Measurements from ENCODE around the gene PCYT1A.
A peak's percentile ranks its signal among the peaks of the same experiment; 100 is the strongest.
"Not testable (repeated sequence)": the region's sequence is repeated elsewhere in the genome, so short reads cannot be mapped to it uniquely, and the experiment has no call there.

Gene PCYT1A

DNA sequence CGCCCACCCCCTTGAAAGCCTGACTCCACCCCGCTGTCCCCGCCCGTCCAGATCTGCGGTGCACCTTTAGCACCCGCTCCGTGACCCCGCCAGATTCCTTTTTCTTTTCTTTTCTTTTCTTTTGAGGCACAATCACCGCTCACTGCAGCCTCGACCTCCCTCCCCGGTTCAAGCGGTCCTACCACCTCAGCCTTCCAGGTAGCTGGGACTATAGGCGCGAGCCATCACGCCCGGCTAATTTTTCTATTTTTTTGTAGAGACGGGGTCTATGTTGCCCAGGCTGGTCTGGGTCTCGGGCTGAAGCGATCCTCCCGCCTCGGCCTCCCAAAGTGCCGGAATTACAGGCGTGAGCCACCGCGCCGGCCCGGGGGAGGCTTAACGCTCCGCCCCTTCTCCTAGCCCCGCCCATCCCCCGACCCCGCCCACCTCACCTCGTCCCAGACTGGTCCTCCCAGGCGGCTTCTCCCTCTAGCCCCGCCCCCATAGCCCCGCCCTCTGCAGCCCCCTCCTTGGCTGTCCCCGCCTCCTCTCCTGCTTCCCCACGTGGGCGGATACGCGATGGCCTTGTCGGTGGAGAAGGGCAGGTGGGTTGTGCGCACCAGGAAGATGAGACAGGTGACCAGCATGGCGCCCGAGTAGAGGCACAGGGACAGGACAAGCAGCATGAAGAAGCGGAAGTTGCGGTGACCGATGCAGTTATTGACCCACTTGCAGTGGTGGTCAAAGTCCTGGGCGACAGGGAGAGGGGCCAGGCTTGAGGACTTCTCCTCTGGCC lies 79.5 kb downstream of the PCYT1A start:
- DNase-seq (ENCODE audit: low read depth), result no peak
- H3K4me3 ChIP-seq (ENCODE audit: low read depth, low read length), result peak overlapping the region; percentile 42
- TF ChIP-seq, protein P1, sequence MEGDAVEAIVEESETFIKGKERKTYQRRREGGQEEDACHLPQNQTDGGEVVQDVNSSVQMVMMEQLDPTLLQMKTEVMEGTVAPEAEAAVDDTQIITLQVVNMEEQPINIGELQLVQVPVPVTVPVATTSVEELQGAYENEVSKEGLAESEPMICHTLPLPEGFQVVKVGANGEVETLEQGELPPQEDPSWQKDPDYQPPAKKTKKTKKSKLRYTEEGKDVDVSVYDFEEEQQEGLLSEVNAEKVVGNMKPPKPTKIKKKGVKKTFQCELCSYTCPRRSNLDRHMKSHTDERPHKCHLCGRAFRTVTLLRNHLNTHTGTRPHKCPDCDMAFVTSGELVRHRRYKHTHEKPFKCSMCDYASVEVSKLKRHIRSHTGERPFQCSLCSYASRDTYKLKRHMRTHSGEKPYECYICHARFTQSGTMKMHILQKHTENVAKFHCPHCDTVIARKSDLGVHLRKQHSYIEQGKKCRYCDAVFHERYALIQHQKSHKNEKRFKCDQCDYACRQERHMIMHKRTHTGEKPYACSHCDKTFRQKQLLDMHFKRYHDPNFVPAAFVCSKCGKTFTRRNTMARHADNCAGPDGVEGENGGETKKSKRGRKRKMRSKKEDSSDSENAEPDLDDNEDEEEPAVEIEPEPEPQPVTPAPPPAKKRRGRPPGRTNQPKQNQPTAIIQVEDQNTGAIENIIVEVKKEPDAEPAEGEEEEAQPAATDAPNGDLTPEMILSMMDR (IDR thresholded peaks at IDR 0.05; ENCODE audit: low read depth, low read length, missing control alignments), result no peak
- in situ Hi-C loops (cut with HindIII; ENCODE audit: low sequenced_read_pairs), result no loop called here

DNA sequence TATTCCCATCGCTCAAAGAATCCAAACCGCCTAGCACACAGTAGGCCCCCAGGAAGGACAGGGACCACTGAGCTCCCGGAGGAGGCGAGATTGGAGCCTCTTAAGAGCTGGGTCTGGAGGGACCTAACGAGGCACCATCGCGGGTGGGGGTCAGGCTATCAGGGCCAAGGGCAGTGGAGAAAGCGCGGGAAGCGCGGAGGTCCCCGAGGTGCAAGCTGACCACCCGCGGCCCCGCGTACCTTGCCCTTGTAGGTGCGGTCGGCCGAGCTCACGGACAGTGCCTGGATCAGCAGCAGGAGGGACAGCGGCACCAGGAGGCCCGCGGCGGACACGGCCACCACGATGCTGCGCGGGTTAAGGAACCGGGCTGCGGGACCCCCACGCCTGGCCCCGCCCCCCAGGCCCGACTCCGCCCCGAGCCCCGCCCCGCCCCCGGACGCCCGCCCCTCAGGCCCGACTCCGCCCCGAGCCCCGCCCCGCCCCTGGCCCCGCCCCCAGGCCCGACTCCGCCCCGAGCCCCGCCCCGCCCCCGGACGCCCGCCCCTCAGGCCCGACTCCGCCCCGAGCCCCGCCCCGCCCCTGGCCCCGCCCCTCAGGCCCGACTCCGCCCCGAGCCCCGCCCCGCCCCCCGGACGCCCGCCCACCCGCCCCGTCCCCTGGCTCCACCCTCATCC lies 80.2 kb downstream of the PCYT1A start:
- TF ChIP-seq, protein P1 (IDR thresholded peaks at IDR 0.05; ENCODE audit: low read depth, low read length, missing control alignments), result no peak
- in situ Hi-C loops (cut with HindIII; ENCODE audit: low sequenced_read_pairs), result no loop called here
- peak overlapping the region; percentile 42 for H3K4me3 ChIP-seq (ENCODE audit: low read depth, low read length)
- DNase-seq (ENCODE audit: low read depth), result no peak

DNA sequence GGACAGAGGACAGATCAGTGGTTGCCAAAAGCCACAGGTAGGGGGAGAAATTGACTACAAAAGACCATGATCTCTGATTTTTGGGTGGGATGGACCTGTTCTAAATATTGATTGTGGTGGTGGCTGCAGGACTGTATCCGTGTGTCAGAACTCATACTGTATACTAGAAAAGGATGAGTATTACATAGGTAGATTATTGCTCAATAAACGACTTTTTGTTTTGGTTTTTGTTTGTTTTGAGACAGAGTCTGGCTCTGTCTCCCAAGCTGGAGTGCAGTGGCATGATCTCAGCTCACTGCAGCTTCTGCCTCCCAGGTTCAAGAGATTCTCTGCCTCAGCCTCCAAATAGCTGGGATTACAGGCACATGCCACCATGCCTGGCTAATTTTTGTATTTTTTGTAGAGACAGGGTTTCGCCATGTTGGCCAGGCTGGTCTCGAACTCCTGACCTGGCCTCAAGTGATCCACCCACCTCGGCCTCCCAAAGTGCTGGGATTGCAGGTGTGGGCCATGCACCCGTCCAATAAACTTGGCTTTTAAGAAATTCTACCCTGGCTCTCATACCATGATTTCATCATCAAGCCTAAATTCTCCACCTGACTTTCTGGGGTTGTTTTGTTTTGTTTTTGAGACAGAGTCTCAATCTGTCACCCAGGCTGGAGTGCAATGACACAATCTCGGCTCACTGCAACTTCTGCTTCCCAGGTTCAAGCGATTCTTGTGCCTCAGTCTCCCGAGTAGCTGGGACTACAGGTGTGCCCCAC lies 81.9 kb downstream of the PCYT1A start:
- DNase-seq (ENCODE audit: low read depth); in situ Hi-C loops (cut with HindIII; ENCODE audit: low sequenced_read_pairs); H3K4me3 ChIP-seq (ENCODE audit: low read depth, low read length): not testable (repeated sequence)

DNA sequence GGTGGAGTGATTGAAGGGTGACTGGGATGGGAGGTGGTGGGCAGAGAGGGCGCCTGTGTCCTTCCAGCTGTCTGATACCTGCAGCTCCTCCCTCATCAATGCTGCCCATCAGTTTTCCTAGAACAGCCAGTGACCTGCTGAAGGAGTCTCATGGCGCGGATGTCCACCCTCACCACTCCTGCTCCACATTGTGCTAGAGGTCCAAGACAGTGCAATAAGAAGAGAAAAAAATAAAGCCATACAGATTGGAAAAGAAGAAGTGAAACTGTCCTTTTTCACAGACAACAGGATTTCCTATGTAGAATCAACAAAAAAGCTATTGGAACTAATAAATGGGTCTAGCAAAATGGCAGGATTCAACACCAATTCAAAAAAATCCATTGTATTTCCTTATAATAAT lies 83.7 kb downstream of the PCYT1A start:
- H3K4me3 ChIP-seq (ENCODE audit: low read depth, low read length), result no peak overlapping the region
- in situ Hi-C loops (cut with HindIII; ENCODE audit: low sequenced_read_pairs), result no loop called here
- TF ChIP-seq, protein P1 (IDR thresholded peaks at IDR 0.05; ENCODE audit: low read depth, low read length, missing control alignments), result no peak
- DNase-seq (ENCODE audit: low read depth), result no peak

DNA sequence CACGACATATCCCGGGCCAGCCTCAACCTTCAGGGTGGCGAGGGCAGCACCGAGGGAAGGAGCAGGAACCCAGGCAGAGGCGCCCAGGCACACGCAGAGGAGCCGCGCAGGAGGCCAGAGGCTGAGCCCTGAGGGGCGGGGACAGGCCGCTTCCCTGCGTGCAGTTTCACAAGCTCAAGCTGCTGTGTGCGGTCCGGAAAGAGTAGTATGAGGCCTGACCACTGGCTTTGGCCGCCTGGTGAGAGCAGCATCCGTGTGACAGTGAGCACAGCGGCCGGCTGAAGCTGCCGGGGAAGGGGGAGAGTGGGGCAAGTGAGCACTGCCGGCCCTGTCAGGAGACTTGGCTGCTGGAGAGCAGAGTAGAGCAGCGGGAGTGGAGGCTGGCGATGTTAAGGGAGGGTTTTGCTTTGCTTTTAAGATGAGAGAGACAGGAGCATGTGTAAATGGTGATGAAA lies 85.0 kb downstream of the PCYT1A start:
- DNase-seq (ENCODE audit: low read depth), result no peak
- TF ChIP-seq, protein P1 (IDR thresholded peaks at IDR 0.05; ENCODE audit: low read depth, low read length, missing control alignments), result no peak
- no peak overlapping the region for H3K4me3 ChIP-seq (ENCODE audit: low read depth, low read length)
- in situ Hi-C loops (cut with HindIII; ENCODE audit: low sequenced_read_pairs), result no loop called here

DNA sequence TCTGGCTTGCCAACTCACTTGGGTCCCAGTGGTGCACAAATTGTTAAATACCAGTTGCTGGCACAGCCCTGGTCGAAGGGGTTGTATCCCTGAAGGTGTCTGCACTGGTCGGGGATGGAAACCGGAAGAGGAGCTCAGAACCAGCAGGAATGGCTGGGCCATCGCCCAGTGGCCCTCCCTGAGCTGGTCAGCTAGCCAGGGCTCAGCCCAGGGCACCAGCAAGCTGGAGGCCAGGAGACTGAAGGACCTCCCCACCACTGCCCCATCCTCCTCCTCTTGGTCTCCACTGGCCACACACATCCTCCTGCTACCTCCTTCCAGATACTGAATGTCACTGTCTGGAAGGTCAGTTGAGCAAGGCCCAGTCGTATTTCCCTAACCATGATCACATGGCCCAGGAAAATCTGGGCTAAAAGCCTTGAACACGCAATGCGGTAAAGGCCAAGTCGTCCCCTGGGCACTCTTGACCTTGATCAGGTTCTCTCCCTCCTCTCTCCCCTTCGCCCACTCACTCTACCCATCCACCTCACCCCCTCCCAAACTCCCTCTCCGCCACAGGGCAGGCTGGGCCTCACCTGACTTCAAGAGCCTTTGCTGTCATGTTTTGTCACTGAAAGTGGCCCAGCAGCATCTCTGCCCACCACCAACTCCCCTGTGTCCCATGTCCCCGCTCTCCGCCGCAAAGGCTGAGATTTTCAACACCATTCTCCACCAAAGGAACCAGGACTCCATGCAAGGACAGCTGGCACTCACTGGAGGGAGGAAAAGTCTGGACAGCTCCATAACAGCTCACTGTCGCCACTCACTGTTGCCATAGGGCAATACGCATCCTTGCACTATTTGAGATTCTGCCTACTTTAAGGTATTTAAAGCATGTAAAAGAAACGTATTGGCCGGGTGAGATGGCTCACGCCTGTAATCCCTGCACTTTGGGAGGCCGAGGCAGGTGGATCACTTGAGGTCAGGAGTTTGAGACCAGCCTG lies 88.5 kb downstream of the PCYT1A start:
- DNase-seq (ENCODE audit: low read depth), result no peak
- no peak overlapping the region for H3K4me3 ChIP-seq (ENCODE audit: low read depth, low read length)
- TF ChIP-seq, protein P1 (IDR thresholded peaks at IDR 0.05; ENCODE audit: low read depth, low read length, missing control alignments), result no peak
- in situ Hi-C loops (cut with HindIII; ENCODE audit: low sequenced_read_pairs), result no loop called here
